A673 (cell line): ENCODE results near the gene FAAH. TPM values are rescaled to one million over a fixed set of nuclear protein-coding genes. Genes with fewer than 3 reads are reported as not detected.
"Not testable (repeated sequence)": the region's sequence is repeated elsewhere in the genome, so short reads cannot be mapped to it uniquely, and the experiment has no call there.

Experiments used
- BruUV-seq: library from RNA; stranded (reverse); fragments of 400-500 nt; replicated peaks from 2 replicates; lab custom pipeline; 2021; lab: Mats Ljungman, UMichigan
- CTCF ChIA-PET: fragments of 300-600 bp; sonication (Branson Sonifier 250); formaldehyde crosslinking; loops from one replicate; lab custom pipeline; 2022; ENCODE audit warnings: antibody characterized with exemption; lab: Charles Lee
- POLR2A ChIA-PET: fragments of 300-600 bp; sonication (Branson Sonifier 250); formaldehyde crosslinking; loops from one replicate; lab custom pipeline; 2022; ENCODE audit warnings: antibody characterized with exemption; ENCODE audit not compliant: low non-redundant PET; lab: Charles Lee
- DNase-seq: peaks from one replicate; pipeline ENCODE4 v3.0.0-alpha.2; 2015; ENCODE audit warnings: low spot score
- H3K27ac ChIP-seq: fragments of 200-600 bp; sonication (generic); 2 replicates; pipeline ENCODE4 v1.5.1; 2016; ENCODE audit warnings: mixed run types, low read depth, mild to moderate bottlenecking, mixed read lengths, antibody characterized with exemption, low read length; ENCODE audit not compliant: poor library complexity, severe bottlenecking
- H3K27me3 ChIP-seq: fragments of 200-600 bp; sonication (generic); replicated peaks from 2 replicates; pipeline ENCODE4 v1.6.1; 2017; ENCODE audit warnings: mixed run types, low read depth, mild to moderate bottlenecking, mixed read lengths, antibody characterized with exemption, low read length; ENCODE audit not compliant: insufficient read depth, poor library complexity
- H3K36me3 ChIP-seq: fragments of 200-600 bp; sonication (generic); 2 replicates; pipeline ENCODE4 v1.6.1; 2016; ENCODE audit warnings: mixed run types, mild to moderate bottlenecking, mixed read lengths, antibody characterized with exemption, low read length; ENCODE audit not compliant: insufficient read depth, poor library complexity, severe bottlenecking
- H3K4me1 ChIP-seq: fragments of 200-600 bp; sonication (generic); 2 replicates; pipeline ENCODE4 v1.6.1; 2017; ENCODE audit warnings: mixed run types, mild to moderate bottlenecking, mixed read lengths, antibody characterized with exemption, low read length; ENCODE audit not compliant: insufficient read depth, poor library complexity, severe bottlenecking
- H3K4me3 ChIP-seq: fragments of 200-600 bp; sonication (generic); 2 replicates; pipeline ENCODE4 v1.5.1; 2016; ENCODE audit warnings: low read depth, mixed run types, mild to moderate bottlenecking, mixed read lengths, low read length; ENCODE audit not compliant: poor library complexity, severe bottlenecking
- H3K9me3 ChIP-seq: fragments of 200-600 bp; sonication (generic); 2 replicates; pipeline ENCODE4 v1.6.1; 2016; ENCODE audit warnings: mixed run types, low read depth, mild to moderate bottlenecking, mixed read lengths, antibody characterized with exemption, low read length; ENCODE audit not compliant: poor library complexity, severe bottlenecking
- EZH2 ChIP-seq: fragments of 200-600 bp; sonication (generic); IDR thresholded peaks from 2 replicates; pipeline ENCODE4 v1.6.1; 2017; ENCODE audit warnings: borderline replicate concordance, low read depth, mild to moderate bottlenecking, mixed read lengths, antibody characterized with exemption, low read length; ENCODE audit not compliant: poor library complexity, severe bottlenecking
- intact Hi-C: fragments of 100-400 bp; cut with micrococcal nuclease; formaldehyde crosslinking; loops from one replicate; pipeline ENCODE4 v1.10.0; 2022; ENCODE audit not compliant: unreplicated experiment
- total RNA-seq: library from RNA; stranded (reverse); gene quantifications from 2 replicates; pipeline ENCODE4 v1.2.3, GENCODE V29; 2021
- TF ChIP-seq, protein P1 (sequence below): fragments of 300-800, 200-600 bp; sonication (generic); conservative IDR thresholded peaks from 2 replicates; pipeline ENCODE4 v1.5.1; 2017; ENCODE audit warnings: low read depth, mild to moderate bottlenecking, antibody characterized with exemption, low read length, moderate library complexity, mixed read lengths

The FAAH gene
- total RNA-seq, 1 experiment from 2014 or later, result 3.2 TPM

DNA sequence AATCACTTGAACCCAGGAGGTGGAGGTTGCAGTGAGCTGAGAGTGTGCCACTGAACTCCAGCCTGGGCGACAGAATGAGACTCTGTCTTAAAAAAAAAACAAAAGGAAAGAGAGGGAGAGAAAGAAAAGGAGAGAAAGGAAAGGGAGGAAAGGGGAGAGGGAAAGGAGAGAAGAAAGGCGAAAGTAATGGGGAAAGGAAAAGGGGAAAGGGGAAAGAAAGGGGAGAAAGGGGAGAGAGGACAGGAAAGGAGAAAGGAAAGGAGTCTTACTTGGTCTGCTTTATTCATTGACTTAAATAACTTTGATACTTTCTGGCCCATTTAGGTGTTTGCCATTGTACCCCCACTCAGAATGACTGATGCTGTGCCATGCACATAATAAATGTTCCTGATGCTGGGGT, 41.8 kb upstream of the FAAH start:
- ChIA-PET POLR2A (no interaction called here), CTCF (no interaction called here)
- no peak for DNase-seq
- Histone ChIP-seq H3K4me3 (no peak overlapping the region), H3K36me3 (peaks cover 67% of the 10 kb centered on the region), H3K9me3 (no peaks in the 10 kb centered on the region), H3K4me1 (no peaks in the 10 kb centered on the region), H3K27me3 (no peaks in the 10 kb centered on the region), H3K27ac (no peak overlapping the region)
- no peak for TF ChIP-seq EZH2
- TF ChIP-seq, protein P1, sequence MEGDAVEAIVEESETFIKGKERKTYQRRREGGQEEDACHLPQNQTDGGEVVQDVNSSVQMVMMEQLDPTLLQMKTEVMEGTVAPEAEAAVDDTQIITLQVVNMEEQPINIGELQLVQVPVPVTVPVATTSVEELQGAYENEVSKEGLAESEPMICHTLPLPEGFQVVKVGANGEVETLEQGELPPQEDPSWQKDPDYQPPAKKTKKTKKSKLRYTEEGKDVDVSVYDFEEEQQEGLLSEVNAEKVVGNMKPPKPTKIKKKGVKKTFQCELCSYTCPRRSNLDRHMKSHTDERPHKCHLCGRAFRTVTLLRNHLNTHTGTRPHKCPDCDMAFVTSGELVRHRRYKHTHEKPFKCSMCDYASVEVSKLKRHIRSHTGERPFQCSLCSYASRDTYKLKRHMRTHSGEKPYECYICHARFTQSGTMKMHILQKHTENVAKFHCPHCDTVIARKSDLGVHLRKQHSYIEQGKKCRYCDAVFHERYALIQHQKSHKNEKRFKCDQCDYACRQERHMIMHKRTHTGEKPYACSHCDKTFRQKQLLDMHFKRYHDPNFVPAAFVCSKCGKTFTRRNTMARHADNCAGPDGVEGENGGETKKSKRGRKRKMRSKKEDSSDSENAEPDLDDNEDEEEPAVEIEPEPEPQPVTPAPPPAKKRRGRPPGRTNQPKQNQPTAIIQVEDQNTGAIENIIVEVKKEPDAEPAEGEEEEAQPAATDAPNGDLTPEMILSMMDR, result no peak
- no TSS peak for BruUV-seq
- intact Hi-C loops, result no loop called here

DNA sequence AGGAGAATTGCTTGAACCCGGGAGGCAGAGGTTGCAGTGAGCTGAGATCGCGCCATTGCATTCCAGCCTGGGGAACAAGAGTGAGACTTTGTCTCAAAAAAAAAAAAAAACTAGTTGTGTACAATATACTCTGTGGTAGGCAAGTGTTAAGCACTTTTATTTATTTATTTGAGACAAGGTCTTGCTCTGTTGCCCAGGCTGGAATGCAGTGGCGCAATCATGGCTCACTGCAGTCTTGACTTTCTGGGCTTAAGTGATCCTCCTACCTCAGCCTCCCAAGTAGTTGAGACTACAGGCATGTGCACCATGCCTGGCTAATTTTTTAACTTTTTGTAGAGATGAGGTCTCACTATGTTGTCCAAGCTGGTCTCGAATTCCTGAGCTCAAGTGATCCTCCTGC, 38.2 kb upstream of the FAAH start:
- H3K4me1 ChIP-seq, DNase-seq, H3K9me3 ChIP-seq, intact Hi-C loops, CTCF ChIA-PET, H3K27ac ChIP-seq, POLR2A ChIA-PET, BruUV-seq, H3K27me3 ChIP-seq, H3K4me3 ChIP-seq: not testable (repeated sequence)
- peaks cover 57% of the 10 kb centered on the region for H3K36me3 ChIP-seq

DNA sequence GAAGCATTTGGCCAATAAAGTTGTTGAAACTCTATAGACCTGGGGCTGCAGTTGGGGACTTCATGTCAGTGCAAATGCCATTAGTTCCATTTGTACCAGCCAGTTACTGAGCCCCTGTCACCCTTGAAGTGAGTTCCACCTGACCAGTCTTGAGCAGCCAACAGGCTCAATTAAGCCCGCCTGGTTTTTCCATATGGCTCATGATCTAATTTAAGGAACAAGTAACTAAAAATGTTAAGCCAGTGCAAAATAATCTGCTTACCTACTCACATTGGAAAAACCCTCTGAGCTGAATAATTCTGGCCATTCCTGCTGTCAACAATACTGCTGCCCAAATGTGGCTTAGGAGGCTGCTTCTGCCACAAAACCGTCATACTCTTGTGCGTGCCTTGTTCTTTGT, 32.0 kb upstream of the FAAH start:
- Histone ChIP-seq H3K4me1 (no peaks in the 10 kb centered on the region), H3K4me3 (no peak overlapping the region), H3K27me3 (no peaks in the 10 kb centered on the region), H3K9me3 (no peaks in the 10 kb centered on the region), H3K36me3 (peaks cover 49% of the 10 kb centered on the region), H3K27ac (no peak overlapping the region)
- ChIA-PET CTCF (no interaction called here), POLR2A (no interaction called here)
- TF ChIP-seq EZH2, result no peak
- TF ChIP-seq, protein P1, result no peak
- BruUV-seq, result no TSS peak
- no peak for DNase-seq
- intact Hi-C loops, result no loop called here

DNA sequence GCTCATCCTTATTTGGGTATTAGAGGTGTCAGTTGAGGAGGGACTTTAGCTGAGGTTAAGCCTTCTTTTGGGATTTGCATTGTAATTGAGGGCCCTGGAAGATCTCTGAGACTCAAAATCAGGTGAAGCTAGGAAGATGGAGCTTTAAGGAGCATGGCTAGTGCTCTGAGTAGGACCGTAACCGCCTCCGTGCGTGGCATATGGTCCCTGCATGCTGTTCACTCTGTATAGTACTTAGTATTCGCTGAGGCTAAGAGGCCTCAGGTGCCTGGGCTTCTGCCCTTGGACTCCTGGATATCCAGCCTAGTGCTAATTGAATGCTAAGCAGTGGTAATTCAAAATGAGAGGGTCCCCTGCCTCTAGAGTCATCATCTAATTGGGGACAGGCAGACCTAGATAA, 31.0 kb upstream of the FAAH start:
- TF ChIP-seq EZH2, result no peak
- TF ChIP-seq, protein P1, result no peak
- Histone ChIP-seq H3K4me3 (no peak overlapping the region), H3K9me3 (no peaks in the 10 kb centered on the region), H3K27me3 (no peaks in the 10 kb centered on the region), H3K4me1 (no peaks in the 10 kb centered on the region), H3K27ac (no peak overlapping the region), H3K36me3 (peaks cover 43% of the 10 kb centered on the region)
- DNase-seq, result no peak
- POLR2A ChIA-PET, result no interaction called here
- intact Hi-C loops, result no loop called here
- CTCF ChIA-PET, result no interaction called here
- BruUV-seq, result no TSS peak
